Endothelial cell of umbilical vein (primary cell): Measurements from ENCODE around the gene SH3BP5L. TPM values are rescaled to one million over a fixed set of nuclear protein-coding genes. Genes with fewer than 3 reads are reported as not detected.

Source experiments
- BruUV-seq: library from RNA; stranded (reverse); fragments of 400-500 nt; replicated peaks from 2 replicates; lab custom pipeline; 2021; lab: Mats Ljungman, UMichigan
- CTCF ChIA-PET: fragments of 300-600, 350-600 bp; sonication (Branson Sonifier 250); formaldehyde crosslinking; loops from one replicate; lab custom pipeline; 2021; ENCODE audit warnings: antibody characterized with exemption, inconsistent platforms; lab: Charles Lee
- POLR2A ChIA-PET: fragments of 300-600, 350-600 bp; sonication (Branson Sonifier 250); formaldehyde crosslinking; loops from one replicate; lab custom pipeline; 2021; ENCODE audit warnings: antibody characterized with exemption, inconsistent platforms; lab: Charles Lee
- DNase-seq: peaks from one replicate; pipeline ENCODE4 v3.0.0-alpha.2; 2011; ENCODE audit warnings: low read depth, low spot score
- FAIRE-seq: peaks from 2 replicates; lab custom pipeline; 2011; peaks lifted over from hg19 to GRCh38; lab: Jason Lieb, UNC
- H2AFZ ChIP-seq: 2 replicates; pipeline ENCODE4 v1.6.0; 2012; ENCODE audit warnings: low read depth, low read length, control low read depth, inconsistent platforms
- H3K27ac ChIP-seq: 2 replicates; pipeline ENCODE4 v1.5.1; 2011; ENCODE audit warnings: low read depth, mild to moderate bottlenecking, control low read depth, low read length, moderate library complexity; ENCODE audit not compliant: insufficient read depth
- H3K27me3 ChIP-seq, 2 experiments: 2 replicates each; pipeline versions ENCODE4 v1.6.0 to v1.6.1; 2011; ENCODE audit warnings: low read length in 2 of 2, mixed read lengths in 1 of 2; ENCODE audit not compliant: control insufficient read depth in 2 of 2, insufficient read depth in 2 of 2
- H3K36me3 ChIP-seq, 2 experiments: 2 replicates in 1 of 2; 3 replicates in 1 of 2; pipeline ENCODE4 v1.5.1; 2011; ENCODE audit warnings: low read length in 2 of 2, mild to moderate bottlenecking in 1 of 2, moderate library complexity in 1 of 2; ENCODE audit not compliant: control insufficient read depth in 2 of 2, insufficient read depth in 2 of 2; ENCODE audit errors: extremely low read depth in 1 of 2
- H3K4me1 ChIP-seq: 3 replicates; pipeline ENCODE4 v1.5.1; 2011; ENCODE audit warnings: mild to moderate bottlenecking, low read length; ENCODE audit not compliant: control insufficient read depth, insufficient read depth; ENCODE audit errors: extremely low read depth
- H3K4me2 ChIP-seq: 2 replicates; pipeline ENCODE4 v1.6.1; 2011; ENCODE audit warnings: low read length, control low read depth, mixed read lengths; ENCODE audit not compliant: insufficient read depth
- H3K4me3 ChIP-seq, 3 experiments: fragments of 200-600 bp in 1 of 3; sonication (generic), shearing (Covaris generic) in 1 of 3; replicated peaks in 1 of 3; 2 replicates each; pipeline ENCODE4 v1.5.1; 2011 to 2016; ENCODE audit warnings: control low read depth in 3 of 3, low read length in 3 of 3, mild to moderate bottlenecking in 2 of 3, inconsistent platforms in 1 of 3, low read depth in 1 of 3, moderate library complexity in 1 of 3; ENCODE audit not compliant: insufficient read depth in 1 of 3
- H3K79me2 ChIP-seq: 2 replicates; pipeline ENCODE4 v1.6.0; 2012; ENCODE audit warnings: low read length, inconsistent platforms; ENCODE audit not compliant: control insufficient read depth, insufficient read depth
- H3K9ac ChIP-seq: replicated peaks from 2 replicates; pipeline ENCODE3; 2011; ENCODE audit warnings: low read length, control low read depth; ENCODE audit not compliant: insufficient read depth; ENCODE audit errors: extremely low read depth
- H3K9me1 ChIP-seq: replicated peaks from 3 replicates; pipeline ENCODE4 v1.6.0; 2011; ENCODE audit warnings: mild to moderate bottlenecking, low read length; ENCODE audit not compliant: control insufficient read depth, insufficient read depth; ENCODE audit errors: extremely low read depth
- H3K9me3 ChIP-seq: replicated peaks from 2 replicates; pipeline ENCODE4 v1.5.1; 2012; ENCODE audit warnings: low read length, inconsistent platforms; ENCODE audit not compliant: control insufficient read depth, insufficient read depth
- H4K20me1 ChIP-seq: replicated peaks from 2 replicates; pipeline ENCODE3; 2011; ENCODE audit warnings: mild to moderate bottlenecking, low read length; ENCODE audit not compliant: control insufficient read depth, insufficient read depth; ENCODE audit errors: extremely low read depth
- EZH2 ChIP-seq: IDR thresholded peaks from 2 replicates; pipeline ENCODE4 v1.6.1; 2012; ENCODE audit warnings: borderline replicate concordance, low read depth, mild to moderate bottlenecking, moderate library complexity, low read length, inconsistent platforms; ENCODE audit not compliant: severe bottlenecking
- FOS ChIP-seq: IDR thresholded peaks from 2 replicates; pipeline ENCODE4 v1.6.1; 2011; ENCODE audit warnings: mild to moderate bottlenecking, low read length, moderate library complexity, borderline replicate concordance; ENCODE audit not compliant: insufficient read depth
- GATA2 ChIP-seq: IDR thresholded peaks from 2 replicates; pipeline ENCODE4 v1.7.0; 2011; ENCODE audit warnings: low read depth, mild to moderate bottlenecking, moderate library complexity, mixed read lengths, low read length; ENCODE audit not compliant: insufficient read length, insufficient read depth
- JUN ChIP-seq: IDR thresholded peaks from 2 replicates; pipeline ENCODE4 v1.6.1; 2011; ENCODE audit warnings: borderline replicate concordance, low read depth; ENCODE audit not compliant: insufficient read length, insufficient read depth
- MYC ChIP-seq: IDR thresholded peaks from one replicate; pipeline ENCODE4 v1.6.1; 2011; ENCODE audit warnings: mild to moderate bottlenecking, low read depth, low read length
- POLR2A ChIP-seq: IDR thresholded peaks from 2 replicates; pipeline ENCODE4 v1.6.1; 2012; ENCODE audit warnings: low read depth, mild to moderate bottlenecking, control low read depth, low read length
- POLR2AphosphoS5 ChIP-seq: IDR thresholded peaks from 2 replicates; pipeline ENCODE4 v1.6.1; 2012; ENCODE audit warnings: low read depth, mild to moderate bottlenecking, control low read depth, low read length, moderate library complexity; ENCODE audit not compliant: insufficient read depth
- dilution Hi-C: fragments of 300-500 bp; cut with MboI; formaldehyde crosslinking; loops from one replicate; pipeline ENCODE4 v1.15.0; 2019; ENCODE audit warnings: low sequenced_read_pairs; ENCODE audit not compliant: extremely low pct_ligation_motif_present
- intact Hi-C: fragments of 100-400 bp; cut with micrococcal nuclease; formaldehyde crosslinking; loops from one replicate; pipeline ENCODE4 v1.10.0; 2022
- polyA plus RNA-seq, 4 experiments: library from polyadenylated mRNA; depleted of rRNA in 3 of 4; stranded (reverse) in 3 of 4; unstranded in 1 of 4; fragments of >200 nt; gene quantifications; 2 replicates each; pipeline versions ENCODE4 v1.2.1 to v1.2.3, GENCODE V29; 2011 to 2012; ENCODE audit warnings: missing spikeins in 1 of 4
- total RNA-seq: library from RNA; stranded (reverse); gene quantifications from 2 replicates; pipeline ENCODE4 v1.2.3, GENCODE V29; 2021
- TF ChIP-seq, protein P1 (sequence below): IDR thresholded peaks from 2 replicates; pipeline ENCODE4 v1.6.1; 2011; ENCODE audit not compliant: insufficient read depth, insufficient read length
- TF ChIP-seq, protein P2 (sequence below), 2 donors: IDR thresholded peaks; 1 replicate in 1 of 2; 2 replicates in 1 of 2; pipeline ENCODE4 v1.5.1; 2011; ENCODE audit warnings: low read length in 2 of 2, mild to moderate bottlenecking in 2 of 2, moderate library complexity in 2 of 2, control low read depth in 1 of 2, inconsistent platforms in 1 of 2, low read depth in 1 of 2; ENCODE audit not compliant: insufficient read depth in 1 of 2; ENCODE audit errors: extremely low read depth in 1 of 2

The SH3BP5L gene
- total and polyA plus RNA-seq, 2 donors (not counting 3 experiments of a cell fraction or from before 2014, with no cell fraction given) = 24.7 TPM

DNA sequence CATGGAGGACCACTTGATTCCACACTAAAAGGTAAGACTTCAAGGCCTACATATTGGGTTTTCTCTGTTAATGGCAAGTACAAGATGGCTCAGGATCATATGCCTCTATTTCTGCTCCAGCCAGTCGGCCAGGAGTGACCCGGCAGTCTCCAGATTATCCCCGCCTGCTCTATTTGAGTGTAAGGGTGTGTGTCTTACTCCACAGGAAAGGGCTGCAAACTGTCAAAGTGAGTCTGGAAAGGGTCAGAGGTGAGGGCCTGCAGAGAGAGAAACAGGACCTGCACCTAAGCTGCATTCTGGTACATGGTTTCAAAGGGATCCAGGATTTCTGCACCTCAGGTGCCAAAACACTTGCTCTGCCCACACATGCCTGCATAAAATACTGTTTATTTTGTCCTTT is 23.9 kb upstream of the SH3BP5L start:
- H3K4me1 ChIP-seq = no peaks in the 10 kb centered on the region
- no peak overlapping the region for H3K4me3 ChIP-seq
- TF ChIP-seq, protein P1, sequence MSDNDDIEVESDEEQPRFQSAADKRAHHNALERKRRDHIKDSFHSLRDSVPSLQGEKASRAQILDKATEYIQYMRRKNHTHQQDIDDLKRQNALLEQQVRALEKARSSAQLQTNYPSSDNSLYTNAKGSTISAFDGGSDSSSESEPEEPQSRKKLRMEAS = no peak
- TF ChIP-seq JUN (no peak), EZH2 (no peak), MYC (no peak), POLR2A (no peak), FOS (no peak), POLR2AphosphoS5 (no peak), GATA2 (no peak)
- TF ChIP-seq, protein P2, sequence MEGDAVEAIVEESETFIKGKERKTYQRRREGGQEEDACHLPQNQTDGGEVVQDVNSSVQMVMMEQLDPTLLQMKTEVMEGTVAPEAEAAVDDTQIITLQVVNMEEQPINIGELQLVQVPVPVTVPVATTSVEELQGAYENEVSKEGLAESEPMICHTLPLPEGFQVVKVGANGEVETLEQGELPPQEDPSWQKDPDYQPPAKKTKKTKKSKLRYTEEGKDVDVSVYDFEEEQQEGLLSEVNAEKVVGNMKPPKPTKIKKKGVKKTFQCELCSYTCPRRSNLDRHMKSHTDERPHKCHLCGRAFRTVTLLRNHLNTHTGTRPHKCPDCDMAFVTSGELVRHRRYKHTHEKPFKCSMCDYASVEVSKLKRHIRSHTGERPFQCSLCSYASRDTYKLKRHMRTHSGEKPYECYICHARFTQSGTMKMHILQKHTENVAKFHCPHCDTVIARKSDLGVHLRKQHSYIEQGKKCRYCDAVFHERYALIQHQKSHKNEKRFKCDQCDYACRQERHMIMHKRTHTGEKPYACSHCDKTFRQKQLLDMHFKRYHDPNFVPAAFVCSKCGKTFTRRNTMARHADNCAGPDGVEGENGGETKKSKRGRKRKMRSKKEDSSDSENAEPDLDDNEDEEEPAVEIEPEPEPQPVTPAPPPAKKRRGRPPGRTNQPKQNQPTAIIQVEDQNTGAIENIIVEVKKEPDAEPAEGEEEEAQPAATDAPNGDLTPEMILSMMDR (IDR thresholded peaks at IDR 0.05; ENCODE audit: extremely low read depth in 1 of 2, insufficient read depth in 1 of 2, low read depth in 1 of 2, low read length in 2 of 2) = no peak
- no peak overlapping the region for H3K4me2 ChIP-seq
- intact Hi-C loops (no loop called here), dilution Hi-C loops (no loop called here)
- ChIA-PET POLR2A (interaction anchor here (1.9 kb wide), 1 partner anchor 12 kb away, joined by 6 read pairs; the partner anchor contains the start of gene ZNF672), CTCF (interaction anchor here (1.0 kb wide), 1 partner anchor 8 kb away, joined by 3 read pairs; no protein-coding TSS in a partner anchor)
- no peaks in the 10 kb centered on the region for H3K79me2 ChIP-seq
- H3K27ac ChIP-seq = no peak overlapping the region
- H3K27me3 ChIP-seq = no peaks in the 10 kb centered on the region
- no TSS peak for BruUV-seq
- no peak overlapping the region for H2AFZ ChIP-seq
- FAIRE-seq (no peak), DNase-seq (no peak)
- H4K20me1 ChIP-seq = no peaks in the 10 kb centered on the region
- no peak overlapping the region for H3K9ac ChIP-seq
- no peaks in the 10 kb centered on the region for H3K9me1 ChIP-seq
- H3K9me3 ChIP-seq = no peaks in the 10 kb centered on the region
- peaks cover 6 to 30% of the 10 kb centered on the region in 2 experiments for H3K36me3 ChIP-seq
